ENCODE data around the gene DNER. TPM values are rescaled to one million over a fixed set of nuclear protein-coding genes. Genes with fewer than 3 reads are reported as not detected.
A peak's percentile ranks its signal among the peaks of the same experiment; 100 is the strongest.

Gene DNER
- total and polyA plus RNA-seq, 2 experiments from 2014 or later: 0.39 to 0.65 TPM

DNA sequence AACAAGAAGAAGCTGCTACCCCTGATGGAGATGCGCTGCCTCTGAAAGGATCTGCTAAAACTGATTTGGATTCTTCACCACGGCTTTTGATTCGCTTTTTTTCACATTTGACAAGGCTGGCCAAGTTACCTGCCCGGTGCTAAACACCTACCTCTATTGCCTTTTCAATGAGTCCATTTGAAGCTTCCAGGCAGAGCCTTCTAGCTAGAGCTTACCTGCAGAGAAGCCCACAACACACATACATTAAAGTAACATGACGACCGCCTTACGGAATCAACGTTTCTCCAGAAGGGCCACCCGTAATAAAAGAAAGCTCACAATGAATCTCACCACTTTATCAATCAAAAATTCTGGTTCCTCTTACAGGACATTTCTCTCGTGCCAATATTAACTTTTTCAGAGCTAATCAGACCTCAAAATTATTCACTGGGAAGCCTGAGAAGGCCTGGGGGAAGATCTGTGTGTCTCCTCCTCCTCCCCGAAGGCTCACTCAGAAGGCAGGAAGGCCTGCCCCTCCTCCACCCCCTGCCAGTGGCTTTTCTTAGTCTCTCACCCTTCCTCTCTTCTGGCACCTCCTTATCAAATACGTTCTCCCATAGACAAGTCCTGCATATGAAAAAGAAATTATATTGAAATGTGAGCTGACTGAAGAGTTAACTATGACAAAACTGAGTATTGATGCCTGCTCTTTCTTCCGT lies 171.0 kb downstream of the DNER start:
- no peak for DNase-seq
- H3K4me2 ChIP-seq (ENCODE audit: unreplicated experiment): no peak overlapping the region
- H3K4me1 ChIP-seq (ENCODE audit: insufficient read depth): no peaks in the 10 kb centered on the region
- no peak overlapping the region for H2AFZ ChIP-seq
- no peaks in the 10 kb centered on the region for H3K9me2 ChIP-seq (ENCODE audit: insufficient read depth)
- 70 to 79% methylated on average over 13 of the region's 13 CpGs for WGBS, 2 experiments (ENCODE audit: low coverage in 1 of 2, low lambda C conversion rate in 2 of 2, missing lambda C conversion rate in 2 of 2)
- in situ Hi-C loops (cut with MboI): no loop called here
- TF ChIP-seq EZH2phosphoT487 (IDR thresholded peaks at IDR 0.05; ENCODE audit: insufficient read depth, low read depth) (no peak), EZH2 (IDR thresholded peaks at IDR 0.05; ENCODE audit: insufficient read depth, poor library complexity, severe bottlenecking) (no peak)
- H3K27ac ChIP-seq: no peak overlapping the region
- no peaks in the 10 kb centered on the region for H3F3A ChIP-seq (ENCODE audit: insufficient read depth)
- no peaks in the 10 kb centered on the region for H3K27me3 ChIP-seq (replicated peaks; ENCODE audit: insufficient read depth)
- H3K36me3 ChIP-seq (ENCODE audit: low read depth): no peaks in the 10 kb centered on the region
- no peak overlapping the region for H3K9ac ChIP-seq
- H3K9me3 ChIP-seq (ENCODE audit: low read depth): no peaks in the 10 kb centered on the region
- H4K20me1 ChIP-seq (ENCODE audit: insufficient read depth): no peaks in the 10 kb centered on the region
- H3K79me2 ChIP-seq (ENCODE audit: insufficient read depth): no peaks in the 10 kb centered on the region
- H3K4me3 ChIP-seq: no peak overlapping the region

DNA sequence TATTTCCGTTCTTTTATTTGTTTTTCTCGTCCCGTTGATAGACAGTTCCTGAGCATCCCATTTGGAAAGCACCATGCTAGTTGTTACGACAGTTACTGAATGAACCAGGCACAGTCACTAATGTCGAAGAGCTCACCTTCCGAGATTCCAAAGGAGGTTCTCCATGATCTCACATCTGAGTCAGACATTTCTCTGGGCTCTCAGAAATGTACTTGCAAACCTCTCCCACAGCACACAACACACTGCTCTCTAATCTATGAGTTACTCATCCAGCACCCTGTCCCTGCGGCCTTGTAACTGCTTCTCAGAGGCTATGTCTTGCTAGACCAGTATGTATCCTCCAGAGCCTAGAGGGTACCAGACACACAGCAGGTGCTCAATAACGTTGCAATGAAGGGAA lies 174.7 kb downstream of the DNER start:
- Histone ChIP-seq H3F3A (ENCODE audit: insufficient read depth) (no peaks in the 10 kb centered on the region), H4K20me1 (ENCODE audit: insufficient read depth) (no peaks in the 10 kb centered on the region), H3K79me2 (ENCODE audit: insufficient read depth) (no peaks in the 10 kb centered on the region), H3K9me2 (ENCODE audit: insufficient read depth) (no peaks in the 10 kb centered on the region), H3K36me3 (ENCODE audit: low read depth) (no peaks in the 10 kb centered on the region), H3K27me3 (replicated peaks; ENCODE audit: insufficient read depth) (no peaks in the 10 kb centered on the region), H3K27ac (no peak overlapping the region), H3K9me3 (ENCODE audit: low read depth) (no peaks in the 10 kb centered on the region), H3K4me1 (ENCODE audit: insufficient read depth) (no peaks in the 10 kb centered on the region), H3K4me3 (no peak overlapping the region), H3K4me2 (ENCODE audit: unreplicated experiment) (no peak overlapping the region), H3K9ac (no peak overlapping the region), H2AFZ (no peak overlapping the region)
- 72% methylated on average over 8 of the region's 8 CpGs for WGBS, 2 experiments (ENCODE audit: low coverage in 1 of 2, low lambda C conversion rate in 2 of 2, missing lambda C conversion rate in 2 of 2)
- in situ Hi-C loops (cut with MboI): no loop called here
- no peak for TF ChIP-seq EZH2phosphoT487 (IDR thresholded peaks at IDR 0.05; ENCODE audit: insufficient read depth, low read depth)
- no peak for TF ChIP-seq EZH2 (IDR thresholded peaks at IDR 0.05; ENCODE audit: insufficient read depth, poor library complexity, severe bottlenecking)
- peak; percentile 1 for DNase-seq

DNA sequence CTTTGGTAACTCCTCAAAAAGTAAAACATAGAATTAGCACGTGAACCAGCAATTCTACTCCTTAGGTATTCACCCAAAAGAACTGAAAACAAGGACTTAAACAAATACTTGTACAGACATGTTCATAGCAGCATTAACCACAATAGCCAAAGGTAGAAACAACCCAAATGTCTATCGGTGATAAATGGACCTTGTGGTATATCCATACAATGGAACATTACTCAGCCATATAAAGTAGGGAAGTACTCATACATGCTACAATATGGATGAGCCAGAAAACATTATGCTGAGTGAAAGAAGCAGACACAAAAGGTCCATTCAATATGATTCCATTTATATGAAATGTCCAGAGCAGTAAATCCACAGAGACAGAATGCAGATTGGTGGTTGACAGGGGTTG lies 182.8 kb downstream of the DNER start:
- 37 to 55% methylated on average over 2 of the region's 2 CpGs for WGBS, 2 experiments (ENCODE audit: low coverage in 1 of 2, low lambda C conversion rate in 2 of 2, missing lambda C conversion rate in 2 of 2)
- Histone ChIP-seq H3K79me2 (ENCODE audit: insufficient read depth) (no peaks in the 10 kb centered on the region), H2AFZ (no peak overlapping the region), H3K9me3 (ENCODE audit: low read depth) (no peaks in the 10 kb centered on the region), H3K9me2 (ENCODE audit: insufficient read depth) (no peaks in the 10 kb centered on the region), H3K27me3 (replicated peaks; ENCODE audit: insufficient read depth) (no peaks in the 10 kb centered on the region), H3F3A (ENCODE audit: insufficient read depth) (no peaks in the 10 kb centered on the region), H3K4me1 (ENCODE audit: insufficient read depth) (no peaks in the 10 kb centered on the region), H3K27ac (no peak overlapping the region), H3K36me3 (ENCODE audit: low read depth) (no peaks in the 10 kb centered on the region), H3K4me2 (ENCODE audit: unreplicated experiment) (no peak overlapping the region), H3K4me3 (no peak overlapping the region), H3K9ac (no peak overlapping the region), H4K20me1 (ENCODE audit: insufficient read depth) (no peaks in the 10 kb centered on the region)
- TF ChIP-seq EZH2phosphoT487 (IDR thresholded peaks at IDR 0.05; ENCODE audit: insufficient read depth, low read depth) (no peak), EZH2 (IDR thresholded peaks at IDR 0.05; ENCODE audit: insufficient read depth, poor library complexity, severe bottlenecking) (no peak)
- in situ Hi-C loops (cut with MboI): no loop called here
- DNase-seq: no peak

DNA sequence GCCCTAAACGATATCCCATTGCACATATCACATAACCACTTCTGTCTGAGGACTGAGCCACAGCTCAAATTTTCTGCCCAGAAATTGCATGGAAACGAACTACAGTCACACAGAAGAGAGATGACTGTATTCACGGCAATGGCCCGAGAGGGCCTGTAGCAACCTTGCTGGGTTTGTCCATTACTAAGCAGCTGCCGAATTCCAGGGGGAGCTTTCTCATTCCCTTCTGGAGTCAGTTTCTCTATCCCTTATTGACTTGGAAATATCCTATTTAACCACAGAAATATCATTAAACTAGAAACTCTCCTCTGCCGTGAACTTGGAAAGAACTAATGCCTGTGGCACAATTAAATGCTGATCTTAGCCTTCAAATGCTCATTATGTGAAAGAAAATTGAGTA lies 183.9 kb downstream of the DNER start:
- no peak overlapping the region for H3K4me2 ChIP-seq (ENCODE audit: unreplicated experiment)

More for the DNA sequence above, 183.9 kb downstream of the DNER start:
- Histone ChIP-seq H3F3A (ENCODE audit: insufficient read depth) (no peaks in the 10 kb centered on the region), H3K79me2 (ENCODE audit: insufficient read depth) (no peaks in the 10 kb centered on the region), H4K20me1 (ENCODE audit: insufficient read depth) (no peaks in the 10 kb centered on the region), H3K36me3 (ENCODE audit: low read depth) (no peaks in the 10 kb centered on the region), H2AFZ (no peak overlapping the region), H3K27ac (no peak overlapping the region), H3K4me3 (no peak overlapping the region), H3K9me3 (ENCODE audit: low read depth) (no peaks in the 10 kb centered on the region), H3K4me1 (ENCODE audit: insufficient read depth) (no peaks in the 10 kb centered on the region), H3K27me3 (replicated peaks; ENCODE audit: insufficient read depth) (no peaks in the 10 kb centered on the region), H3K9ac (no peak overlapping the region), H3K9me2 (ENCODE audit: insufficient read depth) (no peaks in the 10 kb centered on the region)
- WGBS, 2 experiments (ENCODE audit: low coverage in 1 of 2, low lambda C conversion rate in 2 of 2, missing lambda C conversion rate in 2 of 2): 61% methylated on average over 6 of the region's 6 CpGs
- in situ Hi-C loops (cut with MboI): no loop called here
- TF ChIP-seq EZH2 (IDR thresholded peaks at IDR 0.05; ENCODE audit: insufficient read depth, poor library complexity, severe bottlenecking) (no peak), EZH2phosphoT487 (IDR thresholded peaks at IDR 0.05; ENCODE audit: insufficient read depth, low read depth) (no peak)
- no peak for DNase-seq

All from GM23248 (cell line).